SW480 (cell line): ENCODE measurements around the gene ZNF606.

Experiments
- DNase-seq: peaks from one replicate; pipeline ENCODE4 v3.0.0-alpha.2; 2016; ENCODE audit warnings: low spot score

Gene ZNF606

DNA sequence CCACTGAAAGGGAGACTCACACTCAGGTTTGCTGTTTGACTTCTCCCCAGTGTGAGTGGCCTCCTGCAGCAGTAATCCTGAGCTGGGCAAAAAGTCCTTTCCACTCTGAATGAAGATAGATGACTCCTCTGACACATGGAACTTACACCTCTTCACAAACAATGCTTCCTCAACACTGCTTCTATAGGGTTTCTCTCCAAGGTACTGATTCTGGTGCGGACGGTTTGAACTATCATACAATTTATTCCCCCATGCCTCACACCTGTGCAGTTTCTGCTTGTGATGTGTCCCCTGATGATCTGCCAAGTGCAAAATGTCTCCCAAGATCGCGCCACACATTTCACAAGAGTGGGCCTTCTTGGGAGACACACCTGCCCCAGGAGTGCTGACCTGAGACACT lies 75.0 kb downstream of the ZNF606 start:
- DNase-seq: no peak
